ENCODE results near the gene CLPTM1L.
"Not testable (repeated sequence)": the region's sequence is repeated elsewhere in the genome, so short reads cannot be mapped to it uniquely, and the experiment has no call there.

CLPTM1L gene

DNA sequence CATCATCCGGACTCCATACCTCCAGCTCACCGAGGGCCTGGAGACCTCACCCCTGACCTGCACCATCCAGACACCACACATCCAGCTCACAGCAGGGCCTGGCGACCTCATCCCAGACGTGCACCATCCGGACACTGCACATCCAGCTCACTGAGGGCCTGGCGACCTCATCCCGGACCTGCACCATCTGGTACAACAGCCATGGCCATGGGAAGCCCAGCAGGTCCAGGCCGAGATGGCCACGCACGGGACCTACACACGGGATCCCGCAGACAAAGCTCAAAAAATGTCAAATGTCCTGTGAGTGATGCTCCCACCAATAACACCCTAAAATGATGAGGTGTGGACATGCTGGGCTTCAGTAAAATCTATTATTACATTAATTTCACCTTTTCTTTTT, 59.8 kb downstream of the CLPTM1L start:
- DNase-seq: no peak

DNA sequence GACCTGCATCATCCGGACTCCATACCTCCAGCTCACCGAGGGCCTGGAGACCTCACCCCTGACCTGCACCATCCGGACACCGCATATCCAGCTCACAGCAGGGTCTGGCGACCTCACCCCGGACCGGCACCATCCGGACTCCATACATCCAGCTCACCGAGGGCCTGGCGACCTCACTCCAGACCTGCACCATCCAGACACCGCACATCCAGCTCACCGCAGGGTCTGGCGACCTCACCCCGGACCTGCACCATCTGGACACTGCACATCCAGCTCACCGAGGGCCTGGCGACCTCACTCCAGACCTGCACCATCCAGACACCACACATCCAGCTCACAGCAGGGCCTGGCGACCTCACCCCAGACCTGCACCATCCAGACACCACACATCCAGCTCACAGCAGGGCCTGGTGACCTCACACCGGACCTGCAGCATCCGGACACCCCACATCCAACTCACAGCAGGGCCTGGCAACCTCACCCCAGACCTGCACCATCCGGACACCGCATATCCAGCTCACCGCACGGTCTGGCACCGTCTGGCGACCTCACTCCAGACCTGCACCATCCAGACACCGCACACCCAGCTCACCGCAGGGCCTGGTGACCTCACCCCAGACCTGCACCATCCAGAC, 60.4 kb downstream of the CLPTM1L start:
- not testable (repeated sequence) for DNase-seq

GRCh38 chr5:1283729-1284041, 61.2 kb downstream of the CLPTM1L start:
- DNase-seq: not testable (repeated sequence)

DNA sequence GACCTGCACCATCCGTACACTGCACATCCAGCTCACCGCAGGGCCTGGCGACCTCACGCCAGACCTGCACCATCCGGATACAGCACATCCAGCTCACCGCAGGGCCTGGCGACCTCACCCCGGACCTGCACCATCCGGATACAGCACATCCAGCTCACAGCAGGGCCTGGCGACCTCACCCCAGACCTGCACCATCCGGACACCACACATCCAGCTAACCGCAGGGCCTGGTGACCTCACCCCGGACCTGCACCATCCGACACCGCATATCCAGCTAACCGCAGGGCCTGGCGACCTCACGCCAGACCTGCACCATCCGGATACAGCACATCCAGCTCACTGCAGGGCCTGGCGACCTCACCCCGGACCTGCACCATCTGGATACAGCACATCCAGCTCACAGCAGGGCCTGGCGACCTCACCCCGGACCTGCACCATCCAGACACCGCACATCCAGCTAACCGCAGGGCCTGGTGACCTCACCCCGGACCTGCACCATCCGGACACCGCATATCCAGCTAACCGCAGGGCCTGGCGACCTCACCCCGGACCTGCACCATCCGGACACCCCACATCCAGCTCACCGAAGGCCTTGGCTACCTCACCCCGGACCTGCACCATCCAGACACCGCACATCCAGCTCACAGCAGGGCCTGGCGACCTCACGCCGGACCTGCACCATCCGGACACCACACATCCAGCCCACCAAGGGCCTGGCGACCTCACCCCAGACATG, 61.7 kb downstream of the CLPTM1L start:
- DNase-seq: not testable (repeated sequence)

- DNase-seq: no peak
These were observed 62.5 kb downstream of the CLPTM1L start for GRCh38 chr5:1282131-1282992.

- DNase-seq: no peak
These were observed 63.6 kb downstream of the CLPTM1L start for GRCh38 chr5:1281038-1281882.

DNA sequence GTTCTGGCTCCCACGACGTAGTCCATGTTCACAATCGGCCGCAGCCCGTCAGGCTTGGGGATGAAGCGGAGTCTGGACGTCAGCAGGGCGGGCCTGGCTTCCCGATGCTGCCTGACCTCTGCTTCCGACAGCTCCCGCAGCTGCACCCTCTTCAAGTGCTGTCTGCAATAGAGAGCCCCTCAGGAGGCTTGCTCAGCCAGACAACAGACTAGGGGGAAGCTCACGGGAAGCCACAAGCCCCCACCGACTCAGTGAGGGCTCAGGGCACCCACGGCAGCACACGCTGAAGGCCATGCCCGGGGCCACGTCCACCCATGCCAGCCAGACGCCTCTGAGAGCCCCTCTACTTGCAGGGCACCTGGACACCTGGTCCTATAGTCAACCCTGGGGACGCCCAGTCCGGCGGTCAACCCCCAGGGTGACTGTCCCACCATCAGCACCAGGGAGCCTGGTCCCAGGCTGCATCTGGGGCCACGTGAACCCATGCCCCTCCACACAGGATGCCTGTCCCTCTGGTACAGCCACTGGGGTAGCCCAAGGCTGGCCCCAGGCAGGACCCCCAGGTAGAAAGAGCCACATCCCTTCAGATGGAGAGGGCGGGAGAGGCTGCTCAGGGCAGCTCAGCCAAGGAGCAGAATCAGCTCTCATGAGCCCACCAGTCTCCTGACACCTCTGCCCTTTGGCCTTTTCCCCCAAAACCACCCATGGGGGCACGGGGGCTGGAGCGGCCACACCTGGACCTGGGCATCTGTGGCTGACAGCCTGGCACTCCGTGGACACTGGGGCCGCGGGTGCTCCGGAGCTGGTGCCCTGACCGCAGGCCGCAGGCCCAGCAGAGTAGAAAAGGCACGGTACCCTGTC, 64.5 kb downstream of the CLPTM1L start:
- DNase-seq: no peak

- no peak for DNase-seq
These were observed 65.3 kb downstream of the CLPTM1L start for GRCh38 chr5:1279443-1280151.

DNA sequence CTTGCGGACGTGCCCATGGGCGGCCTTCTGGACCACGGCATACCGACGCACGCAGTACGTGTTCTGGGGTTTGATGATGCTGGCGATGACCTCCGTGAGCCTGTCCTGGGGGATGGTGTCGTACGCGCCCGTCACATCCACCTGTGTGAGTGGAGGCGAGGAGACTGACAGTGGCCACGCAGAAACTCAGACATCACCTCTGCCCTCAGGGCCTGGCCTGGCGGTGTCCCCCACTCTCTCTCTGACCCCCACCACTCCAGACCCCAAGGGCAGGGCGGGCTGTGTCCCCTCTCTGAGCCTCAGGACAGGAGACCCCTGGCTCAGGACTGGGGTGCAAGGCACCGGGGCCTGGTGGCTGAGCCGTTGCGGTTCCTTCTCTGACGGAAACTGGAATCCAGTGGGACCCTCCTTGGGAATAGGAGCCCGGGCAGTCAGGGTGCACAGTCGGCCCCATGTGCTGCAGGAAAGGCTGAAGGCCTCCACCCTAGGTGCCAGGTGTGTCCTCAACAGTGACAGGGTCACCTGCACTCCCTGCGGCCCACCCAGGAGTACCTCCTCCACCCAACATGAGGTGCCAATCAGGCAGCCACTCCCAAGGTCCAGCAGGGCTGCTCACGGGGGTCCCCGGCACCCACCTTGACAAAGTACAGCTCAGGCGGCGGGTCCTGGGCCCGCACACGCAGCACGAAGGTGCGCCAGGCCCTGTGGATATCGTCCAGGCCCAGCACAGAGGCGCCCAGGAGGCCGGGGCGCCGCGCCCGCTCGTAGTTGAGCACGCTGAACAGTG, 66.0 kb downstream of the CLPTM1L start:
- no peak for DNase-seq

DNA sequence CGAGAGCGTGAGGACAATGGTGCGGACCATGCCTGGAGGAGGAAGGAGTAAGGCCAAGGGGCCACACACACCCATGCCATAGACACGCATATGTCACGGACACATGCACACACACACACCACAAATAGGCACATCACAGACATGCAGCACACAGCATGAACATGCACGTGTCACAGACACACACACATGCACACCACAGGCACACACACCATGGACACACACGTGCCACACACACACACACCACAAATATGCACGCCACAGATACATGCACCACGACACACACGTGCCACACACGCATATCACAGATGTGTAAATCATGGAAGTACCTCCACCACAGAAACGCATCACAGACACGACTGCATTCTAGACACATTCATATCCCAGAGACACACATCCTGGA, 66.7 kb downstream of the CLPTM1L start:
- no peak for DNase-seq

GRCh38 chr5:1277781-1278180, 67.1 kb downstream of the CLPTM1L start:
- DNase-seq: no peak

- DNase-seq: no peak
These were observed 67.6 kb downstream of the CLPTM1L start for GRCh38 chr5:1277331-1277730.

DNA sequence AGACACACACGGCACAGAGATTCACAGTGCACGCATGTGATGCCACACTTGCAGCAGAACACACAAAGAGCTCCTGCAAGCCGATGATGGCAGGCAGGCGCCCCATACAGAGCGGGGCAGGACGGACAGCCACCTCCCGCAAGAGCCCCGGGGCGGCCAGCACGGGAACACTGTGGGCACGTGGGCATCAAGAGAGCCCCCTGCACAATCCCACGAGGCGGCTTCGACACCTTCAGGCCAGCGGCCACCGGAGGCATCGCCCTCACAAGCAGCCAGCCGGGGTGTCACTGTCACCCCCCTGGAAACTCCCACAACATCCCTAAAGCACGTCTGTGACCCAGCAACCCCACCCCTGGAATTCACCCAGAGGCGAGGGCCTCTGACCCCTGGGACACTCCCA, 68.0 kb downstream of the CLPTM1L start:
- DNase-seq: no peak

GRCh38 chr5:1275397-1276391, 69.2 kb downstream of the CLPTM1L start:
- DNase-seq: not testable (repeated sequence)

- no peak for DNase-seq
These were observed 70.4 kb downstream of the CLPTM1L start for GRCh38 chr5:1274471-1274870.

GRCh38 chr5:1273745-1274144, 71.2 kb downstream of the CLPTM1L start:
- no peak for DNase-seq

GRCh38 chr5:1272201-1272600, 72.7 kb downstream of the CLPTM1L start:
- DNase-seq: no peak

- no peak for DNase-seq
These were observed 73.7 kb downstream of the CLPTM1L start for GRCh38 chr5:1270933-1271914.
